Activated CD4-positive, alpha-beta memory T cell treated with anti-CD3 and anti-CD28 coated beads for 36 hours (primary cell): ENCODE measurements around the gene ADRM1. TPM values are rescaled to one million over a fixed set of nuclear protein-coding genes. Genes with fewer than 3 reads are reported as not detected.

Source experiments
- CTCF ChIA-PET: fragments of 350-600 bp; sonication (Branson Sonifier 250); formaldehyde crosslinking; loops from one replicate; lab custom pipeline; 2021; ENCODE audit warnings: antibody characterized with exemption, inconsistent platforms; lab: Charles Lee
- POLR2A ChIA-PET: fragments of 350-600 bp; sonication (Branson Sonifier 250); formaldehyde crosslinking; loops from one replicate; lab custom pipeline; 2021; ENCODE audit warnings: antibody characterized with exemption; lab: Charles Lee
- DNase-seq: peaks from one replicate; pipeline ENCODE4 v3.0.0-alpha.2; 2020
- H3K27ac Mint-ChIP-seq: one replicate; pipeline ENCODE4 v1.8.0; 2021; ENCODE audit warnings: mixed read lengths
- H3K27me3 Mint-ChIP-seq: one replicate; pipeline ENCODE4 v1.8.0; 2021; ENCODE audit warnings: mixed read lengths
- H3K36me3 Mint-ChIP-seq: one replicate; pipeline ENCODE4 v1.8.0; 2021; ENCODE audit warnings: mixed read lengths
- H3K4me1 Mint-ChIP-seq: one replicate; pipeline ENCODE4 v1.8.0; 2021; ENCODE audit warnings: low read depth, mixed read lengths
- H3K4me3 Mint-ChIP-seq: one replicate; pipeline ENCODE4 v1.8.0; 2021; ENCODE audit warnings: mild to moderate bottlenecking, mixed read lengths
- H3K9me3 Mint-ChIP-seq: one replicate; pipeline ENCODE4 v1.8.0; 2021; ENCODE audit warnings: mixed read lengths
- intact Hi-C: fragments of 100-400 bp; cut with micrococcal nuclease; formaldehyde crosslinking; loops from one replicate; pipeline ENCODE4 v1.15.1; 2023
- total RNA-seq, 2 experiments: library from RNA; stranded (reverse); gene quantifications; one replicate each; pipeline ENCODE4 v1.2.3, GENCODE V29; 2021

ADRM1 gene
- total RNA-seq, 2 experiments from 2014 or later, result 98.6 to 101 TPM

DNA sequence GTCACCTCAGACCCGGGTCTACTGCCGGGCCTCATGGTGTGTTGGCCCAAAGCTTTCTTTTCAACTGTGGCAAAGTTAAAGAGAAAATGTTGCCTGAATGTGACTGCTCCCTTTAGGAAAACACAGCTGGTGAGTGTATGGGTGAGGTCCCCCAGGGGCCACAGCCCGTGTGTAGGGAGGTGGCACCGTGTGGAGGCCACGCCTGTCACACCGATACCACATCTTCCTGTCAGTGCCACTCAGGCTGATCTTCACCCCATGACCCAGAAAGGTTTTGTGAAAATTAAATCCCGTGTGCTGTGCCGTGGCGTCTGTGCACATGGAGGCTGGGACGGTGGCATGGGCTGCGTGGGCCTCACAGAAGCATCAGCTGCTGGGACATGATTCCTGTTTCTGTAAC, 10.7 kb upstream of the ADRM1 start:
- POLR2A ChIA-PET, result no interaction called here
- H3K4me3 Mint-ChIP-seq, result no peak overlapping the region
- H3K9me3 Mint-ChIP-seq, result no peaks in the 10 kb centered on the region
- intact Hi-C loops, result no loop called here
- no peak for DNase-seq
- peak overlapping the region; percentile 50 for H3K27ac Mint-ChIP-seq
- no peaks in the 10 kb centered on the region for H3K27me3 Mint-ChIP-seq
- H3K4me1 Mint-ChIP-seq, result peaks cover 5% of the 10 kb centered on the region
- CTCF ChIA-PET, result interaction anchor here (0.6 to 0.7 kb wide), 2 partner anchors 72 to 80 kb away, joined by 3 to 4 read pairs; no protein-coding TSS in a partner anchor
- H3K36me3 Mint-ChIP-seq, result peaks cover 15% of the 10 kb centered on the region

DNA sequence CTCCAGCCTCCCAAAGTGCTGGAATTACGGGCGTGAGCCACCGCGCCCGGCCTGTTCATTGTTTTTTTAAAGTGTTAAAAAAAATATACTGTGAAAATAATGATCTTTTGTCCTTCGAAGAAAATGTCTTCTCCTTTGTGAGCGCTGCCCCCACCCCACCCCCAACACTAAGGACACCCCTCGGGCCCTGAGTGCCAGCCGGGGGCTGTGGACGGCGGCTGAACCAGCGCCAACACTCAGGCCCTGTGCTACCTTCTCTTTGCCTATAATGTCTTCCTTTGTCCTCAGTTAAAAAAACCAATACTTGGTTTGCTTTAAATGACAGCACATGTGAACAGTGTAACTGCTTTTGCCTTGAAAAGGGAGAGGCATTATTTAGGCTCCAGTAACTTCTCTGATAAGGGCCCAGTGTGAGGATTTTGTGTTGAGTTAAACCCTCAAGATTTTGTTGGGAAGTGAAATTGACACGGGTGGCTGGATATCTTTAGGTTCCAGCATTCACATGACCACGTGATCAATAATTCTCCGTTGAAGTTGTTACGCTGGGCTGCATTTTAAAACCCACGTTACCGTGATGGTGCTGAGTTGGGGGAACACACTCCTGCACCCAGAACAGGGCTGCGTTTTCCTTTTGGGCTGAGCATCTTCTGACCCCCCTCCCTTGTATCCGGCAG, 9.5 kb upstream of the ADRM1 start:
- no peak overlapping the region for H3K27ac Mint-ChIP-seq
- no peak for DNase-seq
- intact Hi-C loops, result no loop called here
- no peak overlapping the region for H3K4me3 Mint-ChIP-seq
- H3K27me3 Mint-ChIP-seq, result no peaks in the 10 kb centered on the region
- no peaks in the 10 kb centered on the region for H3K9me3 Mint-ChIP-seq
- peaks cover 15% of the 10 kb centered on the region for H3K36me3 Mint-ChIP-seq
- peaks cover 5% of the 10 kb centered on the region for H3K4me1 Mint-ChIP-seq
- ChIA-PET POLR2A (no interaction called here), CTCF (interaction anchor here (0.6 kb wide), 1 partner anchor 87 kb away, joined by 3 read pairs; no protein-coding TSS in a partner anchor)

DNA sequence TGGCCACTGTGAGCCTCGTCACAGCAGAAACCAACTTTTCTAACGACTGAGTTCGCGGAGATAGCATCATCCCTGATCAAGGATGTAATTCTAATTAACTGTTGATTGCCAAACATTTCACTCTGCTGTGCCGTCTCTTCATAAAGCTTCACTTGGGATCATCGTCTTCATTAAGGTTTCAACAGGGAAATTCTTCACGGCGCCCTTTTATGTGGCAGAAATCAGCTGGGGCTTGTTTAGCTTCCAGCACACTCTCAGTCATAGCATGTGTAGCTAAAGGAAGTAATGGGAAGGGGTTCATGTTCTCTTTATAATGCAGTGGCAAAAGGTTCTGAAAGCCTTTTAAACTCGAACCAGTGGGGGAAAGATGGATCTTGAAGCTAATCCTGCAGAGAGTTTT, 8.9 kb upstream of the ADRM1 start:
- DNase-seq, result no peak
- Mint-ChIP-seq H3K4me1 (peaks cover 5% of the 10 kb centered on the region), H3K9me3 (no peaks in the 10 kb centered on the region), H3K27me3 (no peaks in the 10 kb centered on the region), H3K27ac (no peak overlapping the region), H3K36me3 (peaks cover 15% of the 10 kb centered on the region), H3K4me3 (no peak overlapping the region)
- ChIA-PET POLR2A (no interaction called here), CTCF (interaction anchor here (0.6 kb wide), 1 partner anchor 87 kb away, joined by 3 read pairs; no protein-coding TSS in a partner anchor)
- intact Hi-C loops, result no loop called here

DNA sequence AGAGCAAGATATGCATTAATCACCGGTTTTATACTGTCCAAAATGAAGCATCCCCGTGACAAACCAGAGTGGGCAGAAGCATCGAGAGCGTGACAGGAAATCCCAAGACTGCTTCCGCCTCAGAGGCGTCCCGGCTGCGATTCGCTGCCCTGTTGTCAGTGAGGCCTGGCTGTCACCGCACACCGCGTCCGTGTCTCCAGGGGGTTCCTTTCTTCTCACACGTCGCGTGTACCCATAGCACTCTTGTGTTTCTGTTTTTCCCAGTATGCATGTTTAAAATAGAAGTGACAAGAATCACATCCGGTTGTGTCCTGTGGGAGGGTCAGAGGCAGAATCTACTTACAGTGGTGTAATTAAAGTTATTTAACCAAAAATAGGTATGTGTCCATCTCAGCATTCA, 8.3 kb upstream of the ADRM1 start:
- POLR2A ChIA-PET, result no interaction called here
- H3K4me3 Mint-ChIP-seq, result no peak overlapping the region
- peaks cover 5% of the 10 kb centered on the region for H3K4me1 Mint-ChIP-seq
- CTCF ChIA-PET, result no interaction called here
- DNase-seq, result no peak
- H3K36me3 Mint-ChIP-seq, result peaks cover 15% of the 10 kb centered on the region
- no peaks in the 10 kb centered on the region for H3K27me3 Mint-ChIP-seq
- H3K27ac Mint-ChIP-seq, result no peak overlapping the region
- no peaks in the 10 kb centered on the region for H3K9me3 Mint-ChIP-seq
- intact Hi-C loops, result no loop called here

DNA sequence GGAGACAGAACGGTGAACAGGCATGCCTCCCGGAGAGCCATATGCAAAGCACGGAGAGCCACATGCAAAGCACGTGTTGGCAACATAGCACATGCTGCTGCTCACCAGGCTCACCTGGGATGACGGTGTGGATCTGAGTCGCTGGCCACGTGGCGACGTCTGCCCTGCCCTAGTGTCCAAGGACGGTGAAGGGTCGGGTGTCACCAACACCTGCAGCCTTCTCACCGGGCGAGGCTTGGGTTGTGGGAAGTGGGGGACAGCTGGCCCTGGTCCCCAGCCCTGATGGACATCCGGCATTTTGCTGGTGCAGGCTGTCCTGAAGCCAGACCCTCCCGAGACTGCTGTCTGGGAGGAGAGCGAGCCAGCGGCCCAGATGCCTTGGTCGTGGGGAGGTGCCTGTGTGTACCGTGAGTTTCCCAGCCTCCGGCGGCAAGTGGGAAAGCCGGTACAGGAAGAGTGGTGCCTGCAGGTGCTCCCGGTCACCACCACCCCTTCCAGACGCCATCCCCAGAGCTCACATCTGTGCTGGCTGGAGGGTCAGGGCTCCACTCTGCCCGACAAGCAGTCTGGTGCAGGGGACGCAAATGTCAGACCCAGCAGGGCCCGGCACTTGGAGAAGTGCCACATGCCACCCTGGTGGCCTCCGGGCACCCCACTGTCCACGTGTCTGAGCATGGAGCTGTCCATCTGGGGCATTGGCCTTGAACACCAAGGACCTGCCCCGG, 5.9 kb upstream of the ADRM1 start:
- H3K4me3 Mint-ChIP-seq, result no peak overlapping the region
- intact Hi-C loops, result no loop called here
- no peaks in the 10 kb centered on the region for H3K9me3 Mint-ChIP-seq
- CTCF ChIA-PET, result no interaction called here
- no peak for DNase-seq
- H3K27me3 Mint-ChIP-seq, result no peaks in the 10 kb centered on the region
- H3K36me3 Mint-ChIP-seq, result peaks cover 13% of the 10 kb centered on the region
- POLR2A ChIA-PET, result no interaction called here
- peaks cover 12% of the 10 kb centered on the region for H3K4me1 Mint-ChIP-seq
- no peak overlapping the region for H3K27ac Mint-ChIP-seq

DNA sequence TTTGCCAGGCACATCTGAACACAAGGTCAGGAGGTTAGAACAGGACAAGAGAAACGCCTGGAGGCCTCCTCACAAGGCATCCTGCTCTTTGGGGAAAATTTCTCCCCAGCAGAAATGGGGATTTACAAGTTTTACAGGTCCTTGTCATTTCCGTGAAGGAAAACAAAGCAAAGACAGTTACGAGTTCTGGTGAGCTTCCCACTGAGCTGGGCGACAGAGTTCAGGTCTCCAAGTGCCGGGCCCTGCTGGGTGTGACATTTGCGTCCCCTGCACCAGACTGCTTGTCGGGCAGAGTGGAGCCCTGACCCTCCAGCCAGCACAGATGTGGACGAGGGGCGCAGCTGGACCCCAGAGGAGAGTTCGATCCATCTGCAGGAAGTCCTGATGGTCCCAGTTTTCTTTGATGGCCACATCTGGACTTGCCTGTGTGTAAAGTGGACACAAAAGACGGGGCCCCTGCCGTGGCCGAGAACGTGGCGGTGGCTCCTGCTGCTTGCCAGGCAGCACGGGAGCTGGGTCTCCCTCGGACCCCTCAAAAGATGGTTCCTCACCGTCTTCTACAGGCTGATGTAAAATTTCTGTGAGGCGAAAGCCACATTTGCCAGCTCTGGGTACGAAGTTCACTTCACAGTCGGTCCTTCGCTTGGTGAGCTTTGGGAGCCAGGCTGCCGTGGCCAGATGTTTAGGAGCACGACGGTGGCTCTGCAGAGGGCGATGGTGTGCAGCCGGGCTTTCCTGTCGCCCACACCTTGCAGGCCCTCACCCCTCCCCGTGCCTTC, 5.2 kb upstream of the ADRM1 start:
- POLR2A ChIA-PET, result no interaction called here
- no peak for DNase-seq
- H3K36me3 Mint-ChIP-seq, result peaks cover 13% of the 10 kb centered on the region
- H3K4me3 Mint-ChIP-seq, result no peak overlapping the region
- H3K9me3 Mint-ChIP-seq, result no peaks in the 10 kb centered on the region
- intact Hi-C loops, result no loop called here
- no peaks in the 10 kb centered on the region for H3K27me3 Mint-ChIP-seq
- H3K27ac Mint-ChIP-seq, result no peak overlapping the region
- peaks cover 9% of the 10 kb centered on the region for H3K4me1 Mint-ChIP-seq
- CTCF ChIA-PET, result no interaction called here

DNA sequence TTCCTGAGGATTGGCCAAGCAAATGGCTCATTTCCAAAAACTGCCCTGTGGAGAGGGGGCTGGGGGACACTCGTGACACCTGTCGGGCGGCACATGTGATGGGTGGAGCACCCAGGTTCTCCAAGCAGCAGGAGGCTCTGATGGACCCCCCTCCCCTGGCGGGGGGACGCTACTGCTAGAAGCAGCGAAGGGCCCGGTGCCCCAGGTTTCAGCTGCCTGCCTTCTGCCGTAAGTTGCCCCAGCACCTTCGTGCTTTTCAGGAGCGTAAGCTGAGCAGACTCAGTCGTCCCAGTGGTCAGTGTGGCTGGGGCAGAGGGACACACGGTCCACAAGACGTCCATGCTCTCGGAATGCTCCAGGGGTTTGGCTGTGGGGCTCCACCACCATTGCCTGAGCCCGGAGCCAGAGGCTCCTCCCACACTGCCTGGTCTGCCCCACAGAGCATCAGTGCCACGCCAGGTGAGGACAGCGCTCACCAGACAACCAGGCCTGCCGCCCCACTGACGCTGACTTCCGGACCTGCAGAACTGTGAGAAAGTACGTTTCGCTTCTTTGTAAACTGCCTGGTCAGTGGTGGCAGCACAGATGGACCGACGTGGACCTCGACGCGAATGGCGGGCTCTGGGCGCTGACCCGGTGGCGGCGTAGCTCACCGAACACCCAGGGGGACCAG, 4.1 kb upstream of the ADRM1 start:
- no peak for DNase-seq
- H3K27me3 Mint-ChIP-seq, result no peaks in the 10 kb centered on the region
- ChIA-PET POLR2A (no interaction called here), CTCF (no interaction called here)
- H3K36me3 Mint-ChIP-seq, result peaks cover 16% of the 10 kb centered on the region
- no peaks in the 10 kb centered on the region for H3K9me3 Mint-ChIP-seq
- no peak overlapping the region for H3K4me3 Mint-ChIP-seq
- no peak overlapping the region for H3K27ac Mint-ChIP-seq
- peaks cover 9% of the 10 kb centered on the region for H3K4me1 Mint-ChIP-seq
- intact Hi-C loops, result no loop called here

DNA sequence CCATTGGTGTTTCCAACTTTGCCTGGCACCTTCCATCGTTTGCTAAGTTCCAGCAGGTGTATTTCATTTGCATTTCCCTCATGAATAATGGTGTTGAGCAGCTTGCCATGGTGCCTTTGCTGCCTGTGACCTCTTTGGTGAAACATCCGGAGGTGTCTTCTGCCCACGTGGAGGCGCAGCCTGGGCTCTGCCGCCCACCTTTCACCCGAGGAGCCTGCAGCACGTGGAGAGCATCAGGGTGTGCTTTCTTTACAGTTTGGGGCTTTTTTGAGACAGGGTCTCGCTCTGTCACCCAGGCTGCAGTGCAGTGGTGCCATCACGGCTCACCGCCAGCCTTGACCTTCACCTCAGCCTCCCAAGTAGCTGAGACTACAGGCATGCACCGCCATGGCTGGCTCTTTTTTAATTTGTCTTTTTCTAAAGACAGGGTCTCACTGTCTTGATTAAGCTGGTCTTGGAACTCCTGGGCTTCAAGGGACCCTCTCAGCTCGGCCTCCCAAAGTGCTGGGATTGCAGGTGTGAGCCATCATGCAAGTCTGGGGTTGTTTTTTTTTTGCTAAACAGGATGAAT, 3.0 kb upstream of the ADRM1 start:
- no peaks in the 10 kb centered on the region for H3K9me3 Mint-ChIP-seq
- H3K4me1 Mint-ChIP-seq, result peaks cover 16% of the 10 kb centered on the region
- H3K27me3 Mint-ChIP-seq, result no peaks in the 10 kb centered on the region
- ChIA-PET CTCF (interaction anchor here (0.5 to 3.2 kb wide), 3 partner anchors 48 to 317 kb away, joined by 3 to 22 read pairs (median 10); no protein-coding TSS in a partner anchor), POLR2A (no interaction called here)
- DNase-seq, result no peak
- no peak overlapping the region for H3K27ac Mint-ChIP-seq
- intact Hi-C loops, result loop anchor here (5.0 kb wide), 2 partner anchors 232 to 318 kb away; partner anchors contain the start of gene TAF4
- peaks cover 16% of the 10 kb centered on the region for H3K36me3 Mint-ChIP-seq
- no peak overlapping the region for H3K4me3 Mint-ChIP-seq

DNA sequence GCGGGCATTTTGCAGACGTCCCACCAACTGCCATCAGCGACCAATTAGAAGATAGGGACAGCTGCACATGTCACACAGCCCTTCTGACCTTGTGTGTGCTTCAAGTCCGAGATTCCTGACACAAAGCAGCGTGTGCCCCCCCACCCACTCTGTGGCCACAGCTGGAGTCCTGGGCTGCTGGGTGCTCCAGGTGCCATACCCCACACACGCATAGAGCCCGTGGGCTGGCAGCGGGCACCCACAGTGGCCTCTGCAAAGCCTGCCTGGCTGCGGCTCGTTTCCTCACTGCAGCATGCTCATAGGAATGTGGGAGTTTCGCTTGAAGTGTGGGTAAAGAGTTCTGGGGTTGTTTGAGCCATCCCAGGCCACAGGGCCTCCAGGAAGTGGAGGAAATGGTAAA, 2.5 kb upstream of the ADRM1 start:
- H3K27ac Mint-ChIP-seq, result no peak overlapping the region
- peaks cover 18% of the 10 kb centered on the region for H3K36me3 Mint-ChIP-seq
- H3K4me1 Mint-ChIP-seq, result peaks cover 22% of the 10 kb centered on the region
- H3K4me3 Mint-ChIP-seq, result no peak overlapping the region
- intact Hi-C loops, result loop anchor here (5.0 kb wide), 2 partner anchors 233 to 317 kb away; partner anchors contain the start of gene TAF4
- no peaks in the 10 kb centered on the region for H3K27me3 Mint-ChIP-seq
- POLR2A ChIA-PET, result no interaction called here
- DNase-seq, result no peak
- CTCF ChIA-PET, result interaction anchor here (1.2 to 3.2 kb wide), 4 partner anchors 68 to 317 kb away, joined by 4 to 22 read pairs (median 8); no protein-coding TSS in a partner anchor
- no peaks in the 10 kb centered on the region for H3K9me3 Mint-ChIP-seq

DNA sequence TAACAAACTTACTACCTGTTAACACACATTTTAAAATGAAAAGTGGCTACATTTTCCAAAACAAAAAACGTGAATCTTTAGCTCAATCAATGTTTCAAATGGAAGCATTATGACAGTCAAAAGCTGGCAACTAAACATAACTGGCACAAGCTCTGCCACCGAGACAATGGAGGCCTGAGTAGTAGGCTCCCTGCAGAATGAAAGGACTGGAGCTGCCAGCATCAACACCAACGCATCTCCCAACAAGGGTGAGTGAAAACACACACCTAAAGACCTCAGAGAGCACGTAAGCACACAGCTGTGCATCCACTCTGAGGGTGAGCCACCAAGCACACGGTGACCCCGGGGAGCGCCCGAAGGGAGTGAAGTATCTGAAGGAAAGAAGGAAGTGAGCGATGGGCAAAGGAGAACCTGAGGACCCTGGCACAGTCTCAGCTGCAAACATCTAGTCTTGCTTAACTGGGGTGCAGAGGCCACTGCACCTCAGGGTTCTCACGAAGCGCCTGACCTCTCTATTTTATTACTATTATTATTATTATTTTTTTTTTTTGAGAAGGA, 1.6 kb upstream of the ADRM1 start:
- no peaks in the 10 kb centered on the region for H3K9me3 Mint-ChIP-seq
- ChIA-PET POLR2A (interaction anchor here (1.0 kb wide), 1 partner anchor 86 kb away, joined by 3 read pairs; the partner anchor contains the start of gene RPS21), CTCF (interaction anchor here (0.6 to 3.2 kb wide), 6 partner anchors 67 to 507 kb away, joined by 3 to 22 read pairs (median 4); no protein-coding TSS in a partner anchor)
- H3K4me3 Mint-ChIP-seq, result peak overlapping the region; percentile 87
- H3K27me3 Mint-ChIP-seq, result no peaks in the 10 kb centered on the region
- H3K27ac Mint-ChIP-seq, result no peak overlapping the region
- peaks cover 29% of the 10 kb centered on the region for H3K4me1 Mint-ChIP-seq
- intact Hi-C loops, result loop anchor here (5.0 kb wide), 2 partner anchors 234 to 316 kb away; partner anchors contain the start of gene TAF4
- no peak for DNase-seq
- H3K36me3 Mint-ChIP-seq, result peaks cover 20% of the 10 kb centered on the region
